ENCODE results near the gene FAM181A.

DNA sequence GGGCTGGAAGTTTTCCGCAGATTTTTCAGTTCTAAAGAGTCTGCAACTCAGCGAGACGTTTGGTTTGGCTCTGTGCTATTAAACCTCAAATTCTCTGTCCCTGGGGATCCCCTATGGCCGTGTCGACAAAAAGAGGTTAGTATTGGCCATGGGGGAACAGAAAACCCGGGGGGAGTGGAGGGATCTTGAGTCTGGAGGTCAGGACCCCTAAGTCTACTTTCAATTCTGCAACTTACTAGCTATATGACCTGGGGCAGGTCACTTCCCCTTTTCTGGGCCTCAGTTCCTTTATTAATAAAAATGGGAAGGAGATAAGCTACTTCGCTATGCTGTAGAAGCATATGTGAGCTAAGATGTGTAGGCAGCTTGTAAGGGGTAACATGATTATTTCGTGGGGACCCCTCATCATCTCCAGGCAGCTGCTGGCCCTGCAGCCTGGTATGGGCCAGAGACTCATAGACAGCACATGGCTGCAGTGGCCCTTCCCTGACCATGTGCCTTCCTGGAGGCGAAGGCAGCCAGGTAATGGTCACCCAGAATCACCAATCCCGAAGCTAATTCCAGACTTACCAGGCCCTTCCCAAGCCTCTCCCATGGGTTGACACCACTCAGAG is 40.6 kb downstream of the FAM181A start:
- no peak for TF ChIP-seq EZH2 (IDR thresholded peaks at IDR 0.05; ENCODE audit: borderline replicate concordance, low read depth, low read length)
- TF ChIP-seq POLR2A (conservative IDR thresholded peaks at IDR 0.05), result no peak
- no peak for TF ChIP-seq RAD21 (CRISPR knock-in tag; conservative IDR thresholded peaks at IDR 0.05 in 1 of 2, IDR thresholded peaks at IDR 0.05 in 1 of 2)
- TF ChIP-seq FOXA1 (IDR thresholded peaks at IDR 0.05; ENCODE audit: borderline replicate concordance), result no peak
- TF ChIP-seq YY1 (IDR thresholded peaks at IDR 0.05; ENCODE audit: borderline replicate concordance in 1 of 3, control insufficient read depth in 1 of 3, extremely low read depth in 1 of 3, insufficient read depth in 3 of 3, insufficient read length in 1 of 3, insufficient replicate concordance in 2 of 3, low read depth in 1 of 3, low read length in 2 of 3), result no peak
- TF ChIP-seq SMARCA4 (IDR thresholded peaks at IDR 0.05), result no peak
- TF ChIP-seq, protein P1, sequence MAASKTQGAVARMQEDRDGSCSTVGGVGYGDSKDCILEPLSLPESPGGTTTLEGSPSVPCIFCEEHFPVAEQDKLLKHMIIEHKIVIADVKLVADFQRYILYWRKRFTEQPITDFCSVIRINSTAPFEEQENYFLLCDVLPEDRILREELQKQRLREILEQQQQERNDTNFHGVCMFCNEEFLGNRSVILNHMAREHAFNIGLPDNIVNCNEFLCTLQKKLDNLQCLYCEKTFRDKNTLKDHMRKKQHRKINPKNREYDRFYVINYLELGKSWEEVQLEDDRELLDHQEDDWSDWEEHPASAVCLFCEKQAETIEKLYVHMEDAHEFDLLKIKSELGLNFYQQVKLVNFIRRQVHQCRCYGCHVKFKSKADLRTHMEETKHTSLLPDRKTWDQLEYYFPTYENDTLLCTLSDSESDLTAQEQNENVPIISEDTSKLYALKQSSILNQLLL (CRISPR knock-in tag; IDR thresholded peaks at IDR 0.05; ENCODE audit: borderline replicate concordance), result no peak
- no peak for TF ChIP-seq SP2 (IDR thresholded peaks at IDR 0.05; ENCODE audit: extremely low read depth, low read depth, low read length, poor library complexity, severe bottlenecking)
- TF ChIP-seq JUN (IDR thresholded peaks at IDR 0.05; ENCODE audit: borderline replicate concordance, low read depth, low read length), result no peak
- TF ChIP-seq JUN (CRISPR knock-in tag; IDR thresholded peaks at IDR 0.05; ENCODE audit: borderline replicate concordance), result no peak
- TF ChIP-seq ZSCAN29 (IDR thresholded peaks at IDR 0.05), result no peak
